LoVo (cell line): Measurements from ENCODE around the gene SGK1.
A peak's percentile ranks its signal among the peaks of the same experiment; 100 is the strongest.
"Not testable (repeated sequence)": the region's sequence is repeated elsewhere in the genome, so short reads cannot be mapped to it uniquely, and the experiment has no call there.

Experiments
- DNase-seq: peaks from one replicate; pipeline ENCODE4 v3.0.0-alpha.2; 2016; ENCODE audit warnings: low spot score

The SGK1 gene

DNA sequence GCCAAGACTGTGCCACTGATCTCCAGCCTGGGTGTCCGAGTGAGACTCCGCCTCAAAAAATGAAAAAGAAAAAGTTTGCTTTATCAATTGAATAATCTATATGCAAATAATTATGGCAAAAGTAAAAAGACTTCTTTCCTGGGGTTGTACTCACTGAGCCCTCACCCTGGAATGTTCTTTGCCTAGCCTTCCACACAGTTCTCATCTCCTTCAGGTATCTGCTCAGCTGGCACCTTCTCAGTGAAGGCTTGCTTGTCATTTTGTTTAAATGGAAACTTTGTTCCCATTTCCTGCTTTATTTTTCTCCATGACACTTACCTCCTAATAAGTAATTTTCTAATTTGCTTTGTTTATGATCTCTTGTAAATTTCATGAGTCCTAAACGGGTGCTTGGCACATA, 96.7 kb downstream of the SGK1 start:
- no peak for DNase-seq

DNA sequence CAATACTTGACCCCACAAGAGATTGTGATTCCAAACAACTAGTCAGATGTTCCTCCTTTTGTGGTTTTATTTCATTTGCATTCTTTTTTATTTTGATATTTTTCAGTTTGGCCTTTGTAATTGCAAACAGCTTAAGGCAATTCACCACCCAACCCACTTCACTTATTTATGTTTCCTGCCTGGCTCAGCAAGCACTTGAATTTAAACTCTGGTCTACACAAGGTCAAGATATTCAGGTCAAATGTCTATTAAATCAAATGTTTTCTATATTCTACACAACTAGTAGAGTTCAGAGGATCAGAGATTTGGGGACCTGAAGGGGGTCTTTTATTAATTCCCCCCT, 100.1 kb downstream of the SGK1 start:
- DNase-seq: no peak

DNA sequence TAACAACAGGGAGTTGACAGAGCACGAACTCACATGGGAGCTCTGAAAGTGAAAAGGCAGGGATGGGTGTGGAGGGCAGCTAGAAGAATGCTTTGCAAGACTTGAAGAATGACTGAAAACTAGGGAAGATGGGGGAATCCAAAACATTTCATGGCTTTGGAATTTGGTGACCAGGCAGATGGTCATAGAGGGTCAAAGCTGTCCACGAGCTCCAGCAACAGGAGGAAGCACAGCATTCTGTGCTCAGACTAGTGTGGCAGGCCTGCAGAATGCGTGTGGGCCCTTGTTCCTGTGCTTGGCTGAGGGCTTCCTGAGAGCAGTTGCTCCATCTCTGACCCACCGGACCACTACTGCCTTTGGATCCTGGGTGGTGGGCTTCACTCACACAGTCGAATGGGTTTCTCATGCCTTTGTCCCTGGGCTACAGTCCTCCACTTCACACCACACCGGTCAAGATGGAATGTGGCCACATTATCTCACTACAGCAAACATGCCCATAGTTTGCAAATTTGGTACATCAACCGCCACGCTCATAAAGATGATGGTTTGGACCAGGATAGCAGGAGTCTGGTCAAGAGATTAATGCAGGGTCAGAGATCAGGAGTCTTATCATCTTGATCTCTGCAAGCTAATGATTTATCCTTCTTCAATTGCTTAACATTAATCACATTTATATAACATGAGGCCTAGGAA, 100.7 kb downstream of the SGK1 start:
- DNase-seq: no peak

DNA sequence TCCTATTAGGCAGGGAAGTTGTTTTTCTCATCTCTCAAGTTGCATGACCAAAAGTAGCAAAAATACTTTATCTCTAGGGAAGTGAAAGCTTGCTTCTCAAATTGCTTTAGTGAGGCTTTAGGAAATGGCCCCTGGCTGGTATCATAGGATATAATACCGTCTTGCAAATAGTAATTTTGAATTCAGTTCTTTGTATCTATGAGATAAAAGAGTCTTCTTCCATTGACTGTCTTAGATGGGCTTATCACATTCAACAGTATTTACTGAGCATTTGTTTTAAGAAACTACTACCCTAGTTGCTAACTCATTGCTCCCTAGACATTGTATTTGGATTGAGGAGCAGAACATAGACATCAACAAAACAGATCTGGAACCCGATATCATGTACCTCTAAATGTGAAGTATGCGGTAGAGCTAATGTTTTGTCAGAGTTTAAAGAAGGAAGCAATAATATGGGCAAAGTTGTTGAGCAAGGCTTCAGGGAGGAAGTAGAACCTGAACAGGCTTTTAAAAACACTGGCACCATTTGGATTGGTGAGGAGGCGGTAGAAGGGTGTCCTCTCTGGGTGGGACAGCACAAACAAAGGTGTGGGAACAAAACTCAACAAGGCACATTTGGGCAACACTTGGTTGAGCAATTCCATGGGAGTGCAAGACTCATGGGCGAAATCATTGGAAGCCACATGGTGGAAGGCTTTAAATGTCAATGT, 101.5 kb downstream of the SGK1 start:
- DNase-seq: no peak

DNA sequence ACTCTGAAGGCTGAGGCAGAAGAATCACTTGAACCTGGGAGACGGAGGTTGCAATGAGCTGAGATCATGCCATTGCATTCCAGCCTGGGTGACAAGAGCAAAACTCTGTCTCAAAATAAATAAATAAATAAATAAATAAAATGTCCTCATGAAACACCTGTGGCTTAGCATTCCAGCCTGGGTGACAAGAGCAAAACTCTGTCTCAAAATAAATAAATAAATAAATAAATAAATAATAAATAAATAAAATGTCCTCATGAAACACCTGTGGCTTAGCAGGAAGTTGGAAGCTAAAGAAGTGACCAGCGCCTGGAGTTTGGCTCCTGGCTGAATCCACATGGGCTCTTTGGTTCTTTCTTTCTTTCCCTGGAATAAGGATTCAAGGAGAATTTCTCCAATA, 104.5 kb downstream of the SGK1 start:
- DNase-seq: not testable (repeated sequence)

DNA sequence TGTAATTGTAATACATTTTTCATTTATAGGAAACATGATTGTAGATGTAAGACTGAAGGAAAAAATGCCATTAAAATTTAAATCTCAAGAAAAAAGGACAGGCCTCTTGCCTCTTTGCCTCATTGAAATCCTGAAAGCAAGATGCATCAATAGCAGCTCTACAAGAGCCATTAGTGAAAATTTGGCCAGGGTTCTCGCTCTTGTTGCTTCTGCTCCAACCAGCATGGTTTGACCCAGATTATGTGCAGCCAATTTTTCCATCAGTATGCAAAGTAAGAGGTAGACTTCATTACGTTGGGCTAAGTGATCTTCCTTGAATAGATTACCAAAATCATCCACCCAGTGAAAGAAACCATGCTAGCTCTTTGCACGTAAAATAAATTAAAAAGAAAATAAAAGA, 106.6 kb downstream of the SGK1 start:
- no peak for DNase-seq

DNA sequence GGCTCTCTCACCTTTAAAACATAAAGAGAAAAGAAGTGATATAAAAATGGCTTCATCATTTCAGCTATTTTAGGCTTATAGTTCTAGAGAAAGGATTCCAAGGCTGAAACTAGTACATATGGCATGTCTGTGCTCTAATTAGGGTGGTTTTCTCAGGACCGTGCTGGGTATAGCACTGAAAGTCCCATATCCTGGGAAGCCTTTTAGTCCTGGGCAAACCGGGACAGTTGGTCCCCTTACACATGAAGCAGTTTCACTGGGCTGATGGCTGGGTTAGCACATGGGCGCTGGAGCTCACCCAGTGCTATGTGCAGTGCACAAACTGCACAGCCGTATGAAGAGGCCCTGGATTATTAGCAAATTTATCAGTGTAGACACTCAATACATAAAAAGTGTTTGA, 110.5 kb downstream of the SGK1 start:
- no peak for DNase-seq

DNA sequence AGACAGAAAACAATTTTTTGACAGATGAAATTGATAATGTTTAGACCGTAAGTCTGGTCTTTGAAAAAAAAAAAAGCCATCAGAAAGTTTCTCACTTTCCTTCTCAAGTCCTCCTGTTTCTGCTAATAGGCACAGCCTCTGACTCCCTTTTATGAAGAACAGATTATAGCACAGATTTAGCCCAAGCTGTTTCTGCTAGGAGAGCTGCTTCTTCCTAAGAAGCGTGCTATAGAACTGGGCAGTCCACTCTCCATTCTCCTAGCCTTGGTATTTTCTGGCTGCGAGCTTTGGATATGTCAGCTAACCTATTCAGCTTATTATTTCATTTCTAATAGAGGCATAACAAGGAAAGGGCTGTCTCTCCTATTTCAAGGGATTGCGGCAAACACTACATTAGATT, 112.5 kb downstream of the SGK1 start:
- DNase-seq: no peak

DNA sequence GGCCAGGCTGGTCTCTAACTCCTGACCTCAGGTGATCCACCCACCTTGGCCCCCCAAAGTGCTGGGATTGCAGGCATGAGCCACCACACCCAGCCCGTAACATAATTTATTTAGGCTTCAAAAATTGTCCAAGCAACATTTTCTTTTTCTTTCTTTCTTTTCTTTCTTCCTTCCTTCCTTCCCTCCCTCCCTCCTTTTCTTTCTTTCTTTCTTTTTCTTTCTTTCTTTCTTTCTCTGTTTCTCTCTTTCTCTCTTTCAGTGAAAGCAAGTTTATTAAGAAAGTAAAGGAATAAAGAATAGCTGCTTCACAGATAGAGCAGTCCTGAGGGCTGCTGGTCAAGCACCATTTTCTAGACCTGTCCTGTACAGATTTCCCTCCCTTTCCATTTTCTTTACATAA, 113.2 kb downstream of the SGK1 start:
- DNase-seq: not testable (repeated sequence)

DNA sequence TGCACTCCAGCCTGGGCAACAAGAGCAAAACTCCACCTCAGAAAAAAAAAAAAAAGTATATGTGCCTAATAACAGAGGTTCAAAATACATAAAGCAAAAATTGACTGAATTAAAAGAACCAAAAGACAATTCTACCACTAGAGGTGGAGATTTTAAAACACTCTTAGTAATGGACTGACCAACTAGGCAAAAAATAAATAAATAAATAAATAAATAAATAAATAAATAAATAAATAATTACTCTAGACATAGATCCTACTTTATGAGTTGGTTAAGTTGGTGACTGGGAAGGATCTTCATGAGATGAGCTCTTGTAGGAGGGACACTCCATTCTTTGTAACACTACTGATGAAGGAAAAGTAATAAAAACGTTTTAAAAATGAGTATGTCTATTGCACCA, 113.9 kb downstream of the SGK1 start:
- DNase-seq: no peak

DNA sequence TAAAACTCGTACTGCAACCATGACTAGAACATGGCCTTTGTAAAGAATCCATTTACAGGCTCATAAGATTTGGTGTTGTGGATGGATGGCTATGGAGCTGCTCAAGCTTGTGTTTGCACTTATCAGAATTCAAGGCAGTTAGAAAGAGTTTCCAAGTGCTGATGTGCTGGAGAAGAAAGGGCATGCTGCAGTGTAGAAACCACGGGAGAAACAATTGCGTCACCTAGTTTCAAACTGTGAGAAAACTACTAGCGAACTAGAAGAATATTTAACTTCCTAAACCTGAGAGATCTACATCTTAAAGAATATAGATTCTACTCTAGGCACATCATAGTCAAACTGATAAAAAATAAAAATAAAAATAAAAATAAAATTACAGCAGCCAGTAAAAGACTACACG, 116.2 kb downstream of the SGK1 start:
- no peak for DNase-seq

DNA sequence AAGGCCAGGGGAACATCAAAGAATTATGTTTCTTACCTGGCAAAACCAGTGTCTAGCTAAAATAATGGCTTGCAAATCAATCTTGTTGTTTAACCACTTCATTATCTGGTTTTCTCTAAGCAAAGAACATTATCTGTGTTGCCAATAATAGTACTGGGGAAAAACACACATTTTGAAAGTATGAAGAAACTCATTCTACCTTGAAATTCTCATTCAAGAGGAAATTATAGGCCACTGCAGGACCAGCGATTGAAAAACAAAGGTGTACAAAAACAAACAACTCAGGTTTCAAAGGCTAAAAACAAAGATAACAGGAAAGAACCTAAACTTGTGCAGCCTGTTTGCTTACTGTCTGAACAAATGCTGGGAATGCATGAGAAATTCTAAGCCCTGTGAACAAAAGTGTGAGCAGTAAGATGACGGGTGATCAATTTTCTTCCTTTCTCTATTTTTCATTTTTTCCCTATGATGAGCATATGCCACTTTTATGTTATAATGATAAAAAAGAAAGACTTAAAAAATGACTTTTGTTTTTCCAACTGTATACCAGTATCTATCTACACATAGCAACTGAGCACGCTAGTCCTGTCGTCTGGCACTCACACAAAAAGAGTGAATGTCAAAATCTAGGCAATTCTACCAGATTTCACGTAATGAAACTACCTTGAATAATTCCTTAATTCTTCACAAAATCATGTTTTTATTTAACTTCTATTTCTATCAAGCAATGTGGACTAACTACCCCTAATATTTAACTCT, 117.9 kb downstream of the SGK1 start:
- DNase-seq: no peak

DNA sequence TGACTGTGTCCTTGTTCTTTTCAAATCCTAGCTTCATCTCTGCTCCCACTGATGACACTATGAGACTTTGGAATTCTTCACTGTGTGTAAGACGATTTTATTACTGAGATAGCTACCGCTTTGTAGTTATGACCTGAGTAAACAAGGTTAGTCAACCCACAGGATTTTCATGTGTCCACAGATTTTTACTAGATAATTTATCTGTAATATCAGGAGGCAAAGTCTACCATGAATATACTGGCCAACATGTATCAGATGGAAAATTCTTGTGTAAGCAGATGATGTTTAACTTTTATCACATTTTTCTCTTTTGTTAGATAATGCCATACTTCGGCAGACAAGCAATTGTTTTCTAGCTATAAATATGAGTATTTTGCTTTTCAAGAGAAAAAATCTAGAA, 119.8 kb downstream of the SGK1 start:
- DNase-seq: peak; percentile 57

DNA sequence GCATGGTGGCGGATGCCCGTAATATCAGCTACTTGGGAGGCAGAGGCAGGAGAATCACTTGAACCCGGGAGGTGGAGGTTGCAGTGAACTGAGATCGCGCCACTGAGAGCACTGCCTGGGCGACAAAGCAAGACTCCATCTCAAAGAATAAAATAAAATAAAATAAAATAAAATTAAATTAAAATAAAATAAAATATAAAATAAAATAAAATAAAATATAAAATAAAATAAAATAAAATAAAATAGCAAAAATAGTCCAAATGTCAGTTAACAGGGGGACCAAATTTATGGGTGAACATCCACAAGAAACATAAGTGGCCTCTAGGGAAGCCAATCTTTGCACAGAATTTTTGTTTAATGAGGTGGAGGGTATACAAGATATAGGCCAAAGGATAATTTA, 120.2 kb downstream of the SGK1 start:
- DNase-seq: not testable (repeated sequence)

DNA sequence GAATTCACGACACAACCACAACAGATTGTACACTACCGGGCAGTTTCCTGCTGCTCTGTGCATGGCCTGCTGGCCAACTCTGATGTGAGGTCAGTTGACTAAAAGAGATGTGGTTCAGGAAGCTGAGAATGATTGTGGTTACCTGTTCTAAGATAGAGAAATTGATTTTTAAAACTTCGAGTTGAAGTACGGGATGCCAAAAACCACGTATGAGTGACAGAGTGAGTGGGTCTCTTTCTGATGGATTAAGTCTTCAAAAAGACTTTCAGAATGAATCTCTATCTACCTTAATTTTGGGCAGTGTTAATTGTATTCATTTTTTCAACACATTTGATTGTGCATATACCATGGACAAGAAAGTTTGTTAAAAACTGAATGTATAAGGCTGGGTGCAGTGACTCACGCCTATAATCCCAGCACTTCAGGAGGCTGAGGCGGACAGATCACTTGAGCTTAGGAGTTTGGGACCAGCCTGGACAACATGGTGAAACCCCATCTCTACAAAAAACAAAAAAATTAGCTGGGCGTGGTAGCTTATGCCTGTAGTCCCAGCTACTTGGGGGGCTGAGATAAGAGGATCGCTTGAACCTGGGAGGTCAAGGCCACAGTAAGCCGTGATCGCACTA, 121.2 kb downstream of the SGK1 start:
- no peak for DNase-seq

DNA sequence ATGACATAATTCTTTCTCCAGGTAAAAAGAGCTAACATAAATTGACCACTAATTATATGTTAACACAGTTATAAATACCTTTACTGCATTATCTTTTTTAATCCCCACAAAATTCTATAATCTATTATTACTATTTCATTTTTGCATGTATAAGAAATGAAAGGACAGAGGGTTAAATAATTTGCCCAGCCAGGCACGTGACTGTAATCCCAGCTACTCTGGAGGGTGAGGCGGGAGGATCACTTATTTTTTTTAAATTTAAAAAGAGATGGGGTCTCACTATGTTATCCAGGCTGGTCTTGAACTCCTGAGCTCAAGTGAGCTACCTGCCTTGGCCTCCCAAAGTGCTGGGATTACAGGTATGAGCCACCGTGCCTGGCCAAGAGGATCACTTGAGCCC, 121.9 kb downstream of the SGK1 start:
- no peak for DNase-seq

DNA sequence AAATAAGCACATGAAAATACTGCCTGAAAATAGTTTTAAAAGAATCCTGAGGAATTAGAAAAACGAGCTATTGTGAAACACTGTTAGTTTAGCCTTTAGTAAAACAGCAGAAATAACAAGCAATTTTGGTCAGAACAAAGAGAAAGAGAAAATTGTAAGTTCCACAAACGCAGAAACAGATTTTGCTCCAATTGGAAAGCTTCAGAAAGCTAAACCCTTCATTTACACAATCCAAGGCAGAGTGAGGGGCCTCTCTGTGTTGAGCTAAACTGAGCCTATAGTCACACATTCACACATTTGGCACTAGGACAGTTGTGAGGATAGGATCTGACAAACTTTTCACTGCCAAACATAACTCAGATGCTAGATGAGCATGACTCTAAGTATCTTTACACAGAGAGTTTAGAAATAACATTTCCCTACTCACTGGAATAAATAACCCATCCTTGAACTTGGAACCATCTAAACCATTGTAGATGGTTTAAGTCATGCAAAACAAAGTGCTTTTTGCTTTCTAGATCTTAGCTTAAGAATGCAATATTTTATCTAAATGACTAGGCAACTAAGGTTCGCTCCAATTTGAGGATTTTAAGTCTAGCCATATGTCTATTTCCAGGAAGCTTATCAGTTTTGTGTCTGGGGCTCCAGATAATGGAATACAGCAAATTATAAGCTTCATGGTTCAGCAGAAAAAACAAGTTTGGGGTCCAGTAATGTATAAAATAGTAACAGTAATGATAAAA, 122.6 kb downstream of the SGK1 start:
- DNase-seq: no peak

DNA sequence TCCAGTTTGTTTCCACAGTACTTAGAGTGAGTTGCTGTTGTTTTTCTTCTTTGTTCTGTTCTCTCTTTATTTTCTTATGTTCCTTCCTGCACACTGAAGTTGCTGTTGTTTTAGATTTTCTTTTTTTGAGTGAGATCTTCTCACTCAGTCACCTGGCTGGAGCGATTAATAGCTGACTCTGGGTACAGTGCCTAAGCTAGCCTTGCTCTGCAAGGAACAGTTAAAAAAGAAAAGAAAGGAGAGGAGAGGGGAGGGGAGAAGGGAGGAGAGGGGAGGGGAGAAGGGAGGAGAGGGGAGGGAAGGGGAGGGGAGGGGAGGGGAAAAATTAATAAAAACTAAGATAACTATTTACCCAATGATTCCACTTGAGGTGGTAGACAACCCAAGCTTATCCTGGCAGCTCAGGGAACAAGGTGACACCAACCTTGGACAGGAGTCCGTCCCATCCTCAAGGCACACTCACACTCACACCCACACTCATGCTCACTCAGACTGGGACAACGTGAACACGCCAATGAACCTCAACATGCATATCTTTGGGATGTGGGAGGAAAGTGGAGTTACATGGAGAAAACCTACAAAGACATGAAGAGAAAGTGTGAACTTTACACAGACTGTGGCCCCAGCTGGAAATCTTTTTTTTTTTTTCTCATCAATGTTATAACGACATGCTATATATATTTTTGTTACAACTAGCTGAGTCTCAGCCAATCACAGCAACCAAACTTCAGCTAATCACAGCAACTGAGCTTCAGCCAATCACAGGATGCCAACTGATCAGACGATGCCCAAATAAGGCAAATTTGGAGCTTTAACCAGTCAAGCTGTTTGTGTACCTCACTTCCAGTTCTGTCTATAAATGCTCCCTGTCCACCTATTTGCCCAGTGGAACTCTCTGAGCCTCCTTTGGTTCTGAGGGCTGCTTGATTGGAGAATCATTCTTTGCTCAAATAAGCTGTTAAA, 124.1 kb downstream of the SGK1 start:
- DNase-seq: no peak

DNA sequence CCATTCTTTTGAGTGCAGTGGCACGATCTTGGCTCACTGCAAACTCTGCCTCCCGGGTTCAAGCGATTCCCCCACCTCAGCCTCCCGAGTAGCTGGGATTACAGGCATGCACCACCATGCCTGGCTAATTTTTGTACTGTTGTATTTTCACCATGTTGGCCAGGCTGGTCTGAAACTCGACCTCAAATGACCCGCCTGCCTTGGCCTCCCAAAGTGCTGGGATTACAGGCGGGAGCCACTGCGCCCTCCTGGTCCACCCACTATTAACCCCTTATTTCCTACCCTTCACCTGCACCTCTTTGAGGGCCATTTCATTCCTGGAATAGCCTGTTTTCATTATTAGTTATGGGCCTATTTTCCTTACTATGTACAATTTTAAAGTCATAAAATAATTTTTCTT, 125.3 kb downstream of the SGK1 start:
- DNase-seq: not testable (repeated sequence)

DNA sequence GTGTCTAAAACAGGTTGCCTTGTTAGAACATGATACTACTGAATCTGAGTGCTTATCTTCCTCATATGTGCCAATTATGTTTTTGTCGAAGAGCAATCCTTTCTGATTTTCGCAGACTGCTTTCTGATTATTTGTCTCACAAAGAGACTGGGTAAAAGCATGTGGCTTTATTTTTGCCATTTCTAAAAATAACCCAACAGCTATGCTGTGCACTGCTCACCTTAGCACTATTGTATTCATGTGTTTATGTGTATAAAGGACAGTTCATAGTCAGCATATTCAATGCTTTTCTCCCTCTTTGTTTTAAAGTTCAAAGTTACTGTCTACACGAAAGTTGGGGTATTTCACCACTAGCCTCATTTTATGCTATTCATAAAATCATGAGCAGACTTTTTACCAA, 127.0 kb downstream of the SGK1 start:
- DNase-seq: no peak

DNA sequence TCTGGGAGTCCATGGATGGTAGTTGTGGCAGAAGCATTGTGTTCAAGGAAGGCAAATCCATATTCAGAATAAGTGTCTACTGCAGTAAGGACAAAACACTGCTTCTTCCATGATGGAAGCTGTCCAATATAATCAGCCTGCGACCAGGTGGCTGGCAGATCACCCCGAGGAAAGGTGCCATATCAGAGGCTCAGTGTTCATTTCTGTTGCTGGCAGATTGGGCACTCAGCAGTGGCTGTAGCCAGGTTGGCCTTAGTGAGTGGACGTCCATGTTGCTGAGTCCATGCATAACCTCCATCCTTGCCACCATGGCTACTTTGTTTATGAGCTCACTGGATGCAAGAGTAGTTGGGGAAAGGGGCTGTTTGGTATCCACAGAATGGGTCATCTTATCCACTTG, 130.2 kb downstream of the SGK1 start:
- DNase-seq: no peak
